CD8-positive, alpha-beta memory T cell (primary cell): ENCODE measurements around the gene DCP2. TPM values are rescaled to one million over a fixed set of nuclear protein-coding genes. Genes with fewer than 3 reads are reported as not detected.

Experiments
- CTCF ChIA-PET: fragments of 350-600 bp; sonication (Branson Sonifier 250); formaldehyde crosslinking; loops from one replicate; lab custom pipeline; 2021; ENCODE audit warnings: antibody characterized with exemption; lab: Charles Lee
- POLR2A ChIA-PET: fragments of 350-600 bp; sonication (Branson Sonifier 250); formaldehyde crosslinking; loops from one replicate; lab custom pipeline; 2021; ENCODE audit warnings: antibody characterized with exemption; lab: Charles Lee
- DNase-seq, 5 donors: peaks; one replicate each; pipeline versions ENCODE4 v3.0.0 to v3.0.0-alpha.2; 2020 to 2022; ENCODE audit warnings: mixed read lengths in 1 of 5
- H3K27ac ChIP-seq: one replicate; pipeline ENCODE4 v1.7.0; 2013; ENCODE audit warnings: low read depth, mild to moderate bottlenecking, low read length, moderate library complexity
- H3K27me3 ChIP-seq: 2 replicates; pipeline ENCODE4 v1.7.0; 2013; ENCODE audit warnings: low read length, mild to moderate bottlenecking; ENCODE audit not compliant: insufficient read depth, poor library complexity, severe bottlenecking
- H3K36me3 ChIP-seq: 2 replicates; pipeline ENCODE4 v1.7.0; 2013; ENCODE audit warnings: mild to moderate bottlenecking, low read length, moderate library complexity; ENCODE audit not compliant: insufficient read depth
- H3K4me1 ChIP-seq: 2 replicates; pipeline ENCODE4 v1.7.0; 2013; ENCODE audit warnings: mild to moderate bottlenecking, low read length, moderate library complexity; ENCODE audit not compliant: insufficient read depth
- H3K4me3 ChIP-seq: 2 replicates; pipeline ENCODE4 v1.7.0; 2013; ENCODE audit warnings: mild to moderate bottlenecking, low read length
- H3K9me3 ChIP-seq: 2 replicates; pipeline ENCODE4 v1.7.0; 2013; ENCODE audit warnings: mild to moderate bottlenecking, low read length
- H3K27ac Mint-ChIP-seq, 8 donors: one replicate each; pipeline ENCODE4 v1.8.0; 2020 to 2021; ENCODE audit warnings: mixed read lengths in 8 of 8, mild to moderate bottlenecking in 6 of 8, inconsistent platforms in 3 of 8, moderate library complexity in 3 of 8
- H3K27me3 Mint-ChIP-seq, 2 donors: one replicate each; pipeline ENCODE4 v1.8.0; 2020 to 2021; ENCODE audit warnings: mixed read lengths in 2 of 2, mild to moderate bottlenecking in 1 of 2, moderate library complexity in 1 of 2
- H3K36me3 Mint-ChIP-seq, 3 donors: one replicate each; pipeline ENCODE4 v1.8.0; 2020 to 2021; ENCODE audit warnings: mixed read lengths in 3 of 3, inconsistent platforms in 1 of 3, mild to moderate bottlenecking in 1 of 3
- H3K4me1 Mint-ChIP-seq, 3 donors: one replicate each; pipeline ENCODE4 v1.8.0; 2020 to 2021; ENCODE audit warnings: mixed read lengths in 3 of 3, inconsistent platforms in 1 of 3, mild to moderate bottlenecking in 1 of 3
- H3K4me3 Mint-ChIP-seq, 7 donors: one replicate each; pipeline ENCODE4 v1.8.0; 2020 to 2021; ENCODE audit warnings: mixed read lengths in 7 of 7, mild to moderate bottlenecking in 6 of 7, moderate library complexity in 4 of 7, inconsistent platforms in 2 of 7
- H3K9me3 Mint-ChIP-seq, 5 donors: one replicate each; pipeline ENCODE4 v1.8.0; 2020 to 2022; ENCODE audit warnings: mixed read lengths in 5 of 5, mild to moderate bottlenecking in 3 of 5, moderate library complexity in 2 of 5, inconsistent platforms in 1 of 5
- polyA plus RNA-seq: library from polyadenylated mRNA; unstranded; fragments of 300-500 nt; fragmentation: Illumina TruSeq; gene quantifications from one replicate; pipeline ENCODE4 v1.2.3, GENCODE V29; 2021
- total RNA-seq, 2 experiments: library from RNA; stranded (reverse); gene quantifications; one replicate each; pipeline ENCODE4 v1.2.3, GENCODE V29; 2021

DCP2 gene
- total and polyA plus RNA-seq, 3 experiments from 2014 or later, result 54.5 to 61.5 (median 59.5) TPM

- H3K27me3 Mint-ChIP-seq, result peaks cover 0 to 1% of the 10 kb centered on the region in 2 donors
- Histone ChIP-seq H3K9me3 (no peaks in the 10 kb centered on the region), H3K27me3 (no peaks in the 10 kb centered on the region), H3K4me1 (peaks cover 15% of the 10 kb centered on the region), H3K4me3 (no peak overlapping the region), H3K27ac (no peak overlapping the region), H3K36me3 (no peaks in the 10 kb centered on the region)
- H3K9me3 Mint-ChIP-seq, result no peaks in the 10 kb centered on the region
- POLR2A ChIA-PET, result no interaction called here
- peaks cover 17 to 30% (median 26%) of the 10 kb centered on the region in 3 donors for H3K4me1 Mint-ChIP-seq
- H3K4me3 Mint-ChIP-seq, result no peak overlapping the region
- no peak for DNase-seq
- CTCF ChIA-PET, result interaction anchor here (1.0 kb wide), 1 partner anchor 70 kb away, joined by 3 read pairs; no protein-coding TSS in a partner anchor
- peaks cover 4 to 19% (median 12%) of the 10 kb centered on the region in 3 donors for H3K36me3 Mint-ChIP-seq
- H3K27ac Mint-ChIP-seq, result no peak overlapping the region
These were observed 89.0 kb downstream of the DCP2 start for GRCh38 chr5:113065626-113066025.

- Histone ChIP-seq H3K36me3 (no peaks in the 10 kb centered on the region), H3K4me3 (no peak overlapping the region), H3K27me3 (no peaks in the 10 kb centered on the region), H3K27ac (no peak overlapping the region), H3K9me3 (no peaks in the 10 kb centered on the region), H3K4me1 (peaks cover 5% of the 10 kb centered on the region)
- Mint-ChIP-seq H3K36me3 (peaks cover 4 to 12% (median 10%) of the 10 kb centered on the region in 3 donors), H3K4me3 (no peak overlapping the region), H3K27ac (no peak overlapping the region), H3K4me1 (peaks cover 9 to 20% (median 18%) of the 10 kb centered on the region in 3 donors), H3K9me3 (no peaks in the 10 kb centered on the region), H3K27me3 (peaks cover 0 to 1% of the 10 kb centered on the region in 2 donors)
- no peak for DNase-seq
- ChIA-PET POLR2A (no interaction called here), CTCF (no interaction called here)
These were observed 91.2 kb downstream of the DCP2 start for GRCh38 chr5:113067635-113068344.

- H3K4me3 Mint-ChIP-seq, result no peak overlapping the region
- Histone ChIP-seq H3K27me3 (no peaks in the 10 kb centered on the region), H3K4me3 (no peak overlapping the region), H3K9me3 (no peaks in the 10 kb centered on the region), H3K4me1 (peaks cover 7% of the 10 kb centered on the region), H3K27ac (no peak overlapping the region), H3K36me3 (no peaks in the 10 kb centered on the region)
- H3K27me3 Mint-ChIP-seq, result peaks cover 0 to 1% of the 10 kb centered on the region in 2 donors
- H3K9me3 Mint-ChIP-seq, result no peaks in the 10 kb centered on the region
- DNase-seq, result no peak
- ChIA-PET CTCF (interaction anchor here (1.1 kb wide), 1 partner anchor 10 kb away, joined by 3 read pairs; no protein-coding TSS in a partner anchor), POLR2A (no interaction called here)
- H3K4me1 Mint-ChIP-seq, result peaks cover 13 to 20% (median 18%) of the 10 kb centered on the region in 3 donors
- H3K27ac Mint-ChIP-seq, result peak overlapping the region in 1 of 8 donors; percentile 55
- peaks cover 4 to 10% (median 8%) of the 10 kb centered on the region in 3 donors for H3K36me3 Mint-ChIP-seq
These were observed 92.0 kb downstream of the DCP2 start for GRCh38 chr5:113068559-113068958.

Other genes starting within 250 kb of the DCP2 start
- gene APC, start 238.9 kb upstream of the DCP2 start, total RNA-seq, result 10 to 100 TPM; 23.1 to 24.0 TPM
- gene APC, start 238.9 kb upstream of the DCP2 start, polyA plus RNA-seq, result 23.0 TPM
- 10 to 100 TPM; 68.0 to 68.3 TPM for gene SRP19, start 115.5 kb upstream of the DCP2 start, total RNA-seq
- 143 TPM for gene SRP19, start 115.5 kb upstream of the DCP2 start, polyA plus RNA-seq
- gene REEP5, start 54.6 kb upstream of the DCP2 start, total RNA-seq, result 10 to 100 TPM; 63.5 to 74.0 TPM
- 121 TPM for gene REEP5, start 54.6 kb upstream of the DCP2 start, polyA plus RNA-seq